GM12878 (cell line): Measurements from ENCODE around the gene LMLN. TPM values are rescaled to one million over a fixed set of nuclear protein-coding genes. Genes with fewer than 3 reads are reported as not detected.

Experiments used
- ASH2L ChIP-seq: fragments of 300-600, 200-600 bp; sonication (generic); IDR thresholded peaks from 2 replicates; pipeline ENCODE4 v1.6.1; 2017; ENCODE audit warnings: low read depth, mild to moderate bottlenecking, borderline replicate concordance
- BCLAF1 ChIP-seq: fragments of 450-650 bp; IDR thresholded peaks from 2 replicates; pipeline ENCODE4 v1.6.1; 2017; ENCODE audit warnings: antibody characterized with exemption, mild to moderate bottlenecking, moderate library complexity
- DPF2 ChIP-seq: fragments of 450-650 bp; IDR thresholded peaks from 2 replicates; pipeline ENCODE4 v1.6.1; 2017; ENCODE audit warnings: mild to moderate bottlenecking
- LARP7 ChIP-seq: fragments of 450-650 bp; IDR thresholded peaks from 2 replicates; pipeline ENCODE4 v1.6.1; 2017; ENCODE audit warnings: mild to moderate bottlenecking
- MEF2B ChIP-seq: fragments of 450-650 bp; IDR thresholded peaks from 2 replicates; pipeline ENCODE4 v1.6.1; 2018; ENCODE audit warnings: mild to moderate bottlenecking, moderate library complexity; ENCODE audit not compliant: partially characterized antibody, poor library complexity, severe bottlenecking
- PRDM15 ChIP-seq: fragments of 450-650 bp; formaldehyde crosslinking; IDR thresholded peaks from 2 replicates; pipeline ENCODE4 v1.4.0; 2020; ENCODE audit warnings: mild to moderate bottlenecking, moderate library complexity
- SIN3A ChIP-seq: IDR thresholded peaks from 2 replicates; pipeline ENCODE4 v1.6.1; 2012; ENCODE audit warnings: low read depth, low read length, improper control_type of control experiment
- SMARCA5 ChIP-seq: fragments of 450-650 bp; IDR thresholded peaks from 2 replicates; pipeline ENCODE4 v1.6.1; 2017; ENCODE audit warnings: mild to moderate bottlenecking
- SPI1 ChIP-seq: IDR thresholded peaks from 2 replicates; pipeline ENCODE4 v1.6.1; 2011; ENCODE audit warnings: low read depth, mild to moderate bottlenecking, low read length, moderate library complexity, borderline replicate concordance; ENCODE audit not compliant: insufficient read depth
- YBX1 ChIP-seq: fragments of 450-650 bp; IDR thresholded peaks from 2 replicates; pipeline ENCODE4 v1.6.1; 2016; ENCODE audit warnings: antibody characterized with exemption
- ZNF207 ChIP-seq: fragments of 450-650 bp; IDR thresholded peaks from 2 replicates; pipeline ENCODE4 v1.6.1; 2014; ENCODE audit warnings: antibody characterized with exemption, mild to moderate bottlenecking, borderline replicate concordance
- polyA plus RNA-seq, 11 experiments: library from polyadenylated mRNA; depleted of rRNA in 4 of 11; unstranded in 6 of 11; stranded (reverse) in 5 of 11; fragments of >200 nt; fragmentation: Nextera tagmentation in 4 of 11; fragmentation: Illumina TruSeq in 1 of 11; extraction: Ambion mirVana in 4 of 11; extraction: Trizol in 1 of 11; gene quantifications; 1 replicate in 1 of 11; 2 replicates in 10 of 11; pipeline versions ENCODE4 v1.2.1 to v1.2.3, GENCODE V29; 2011 to 2016; ENCODE audit warnings: inconsistent platforms in 2 of 11, missing spikeins in 2 of 11, low read depth in 1 of 11
- total RNA-seq, 4 experiments: library from RNA; depleted of rRNA in 3 of 4; stranded (reverse); fragments of >200 nt in 3 of 4; fragmentation: Illumina TruSeq in 1 of 4; extraction: Trizol in 1 of 4; gene quantifications; 2 replicates each; pipeline versions ENCODE4 v1.2.1 to v1.2.3, GENCODE V29; 2013 to 2021
- TF ChIP-seq, protein P1 (sequence below): IDR thresholded peaks from 2 replicates; pipeline ENCODE4 v1.6.1; 2011; ENCODE audit warnings: borderline replicate concordance, low read depth, mild to moderate bottlenecking, moderate library complexity, low read length; ENCODE audit not compliant: insufficient read depth, poor library complexity, severe bottlenecking
- TF ChIP-seq, protein P2 (sequence below): IDR thresholded peaks from 2 replicates; pipeline ENCODE4 v1.6.1; 2011; ENCODE audit warnings: low read depth, low read length, improper control_type of control experiment, borderline replicate concordance
- TF ChIP-seq, protein P3 (sequence below): fragments of 450-650 bp; IDR thresholded peaks from 2 replicates; pipeline ENCODE4 v1.6.1; 2017; ENCODE audit warnings: mild to moderate bottlenecking
- TF ChIP-seq, protein P4 (sequence below): IDR thresholded peaks from 2 replicates; pipeline ENCODE4 v1.6.1; 2011; ENCODE audit warnings: borderline replicate concordance, low read depth, mild to moderate bottlenecking, moderate library complexity, mixed read lengths, low read length; ENCODE audit not compliant: insufficient read depth; ENCODE audit errors: extremely low read length

The LMLN gene
- total and polyA plus RNA-seq, 10 of the 15 experiments (the other 5 are each of a cell fraction or from before 2014, with no cell fraction given), result 0.02 to 1.7 (median 0.81) TPM

- TF ChIP-seq, protein P1, sequence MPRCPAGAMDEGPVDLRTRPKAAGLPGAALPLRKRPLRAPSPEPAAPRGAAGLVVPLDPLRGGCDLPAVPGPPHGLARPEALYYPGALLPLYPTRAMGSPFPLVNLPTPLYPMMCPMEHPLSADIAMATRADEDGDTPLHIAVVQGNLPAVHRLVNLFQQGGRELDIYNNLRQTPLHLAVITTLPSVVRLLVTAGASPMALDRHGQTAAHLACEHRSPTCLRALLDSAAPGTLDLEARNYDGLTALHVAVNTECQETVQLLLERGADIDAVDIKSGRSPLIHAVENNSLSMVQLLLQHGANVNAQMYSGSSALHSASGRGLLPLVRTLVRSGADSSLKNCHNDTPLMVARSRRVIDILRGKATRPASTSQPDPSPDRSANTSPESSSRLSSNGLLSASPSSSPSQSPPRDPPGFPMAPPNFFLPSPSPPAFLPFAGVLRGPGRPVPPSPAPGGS, result no peak
- TF ChIP-seq BCLAF1, result no peak
- TF ChIP-seq LARP7, result peak; percentile 48; the same call in 1 of the 2 replicates
- TF ChIP-seq SPI1, result no peak
- TF ChIP-seq PRDM15, result no peak
- TF ChIP-seq MEF2B, result no peak
- peak; percentile 64; the same call in 1 of the 2 replicates for TF ChIP-seq DPF2
- no peak for TF ChIP-seq YBX1
- no peak for TF ChIP-seq SMARCA5
- TF ChIP-seq ZNF207, result 0 out of 2 replicates have a peak, but pooled peaks have one; percentile 9
- TF ChIP-seq, protein P2, sequence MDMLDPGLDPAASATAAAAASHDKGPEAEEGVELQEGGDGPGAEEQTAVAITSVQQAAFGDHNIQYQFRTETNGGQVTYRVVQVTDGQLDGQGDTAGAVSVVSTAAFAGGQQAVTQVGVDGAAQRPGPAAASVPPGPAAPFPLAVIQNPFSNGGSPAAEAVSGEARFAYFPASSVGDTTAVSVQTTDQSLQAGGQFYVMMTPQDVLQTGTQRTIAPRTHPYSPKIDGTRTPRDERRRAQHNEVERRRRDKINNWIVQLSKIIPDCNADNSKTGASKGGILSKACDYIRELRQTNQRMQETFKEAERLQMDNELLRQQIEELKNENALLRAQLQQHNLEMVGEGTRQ, result peak; percentile 97
- TF ChIP-seq ASH2L, result 0 out of 2 replicates have a peak, but pooled peaks have one; percentile 26
- TF ChIP-seq SIN3A, result peak; percentile 83
- TF ChIP-seq, protein P3, sequence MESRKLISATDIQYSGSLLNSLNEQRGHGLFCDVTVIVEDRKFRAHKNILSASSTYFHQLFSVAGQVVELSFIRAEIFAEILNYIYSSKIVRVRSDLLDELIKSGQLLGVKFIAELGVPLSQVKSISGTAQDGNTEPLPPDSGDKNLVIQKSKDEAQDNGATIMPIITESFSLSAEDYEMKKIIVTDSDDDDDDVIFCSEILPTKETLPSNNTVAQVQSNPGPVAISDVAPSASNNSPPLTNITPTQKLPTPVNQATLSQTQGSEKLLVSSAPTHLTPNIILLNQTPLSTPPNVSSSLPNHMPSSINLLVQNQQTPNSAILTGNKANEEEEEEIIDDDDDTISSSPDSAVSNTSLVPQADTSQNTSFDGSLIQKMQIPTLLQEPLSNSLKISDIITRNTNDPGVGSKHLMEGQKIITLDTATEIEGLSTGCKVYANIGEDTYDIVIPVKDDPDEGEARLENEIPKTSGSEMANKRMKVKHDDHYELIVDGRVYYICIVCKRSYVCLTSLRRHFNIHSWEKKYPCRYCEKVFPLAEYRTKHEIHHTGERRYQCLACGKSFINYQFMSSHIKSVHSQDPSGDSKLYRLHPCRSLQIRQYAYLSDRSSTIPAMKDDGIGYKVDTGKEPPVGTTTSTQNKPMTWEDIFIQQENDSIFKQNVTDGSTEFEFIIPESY, result no peak
- TF ChIP-seq, protein P4, sequence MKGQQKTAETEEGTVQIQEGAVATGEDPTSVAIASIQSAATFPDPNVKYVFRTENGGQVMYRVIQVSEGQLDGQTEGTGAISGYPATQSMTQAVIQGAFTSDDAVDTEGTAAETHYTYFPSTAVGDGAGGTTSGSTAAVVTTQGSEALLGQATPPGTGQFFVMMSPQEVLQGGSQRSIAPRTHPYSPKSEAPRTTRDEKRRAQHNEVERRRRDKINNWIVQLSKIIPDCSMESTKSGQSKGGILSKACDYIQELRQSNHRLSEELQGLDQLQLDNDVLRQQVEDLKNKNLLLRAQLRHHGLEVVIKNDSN, result peak; percentile 92
Observed at GRCh38 chr3:197959891-197960693, at the start of gene LMLN (continued).
